GM18873 (cell line): ENCODE data around the gene ATOSA.

Experiments
- ATAC-seq: cut with Tn5 transposase; IDR thresholded peaks from one replicate; pipeline ENCODE4 v1.9.1; 2021; ENCODE audit warnings: mild to moderate bottlenecking, moderate library complexity, moderate number of reproducible peaks; ENCODE audit not compliant: unreplicated experiment, low FRiP score

ATOSA gene

GRCh38 chr15:52652984-52653383, 26.2 kb downstream of the ATOSA start:
- no peak for ATAC-seq

GRCh38 chr15:52652286-52652685, 26.9 kb downstream of the ATOSA start:
- ATAC-seq, result no peak

GRCh38 chr15:52651868-52652267, 27.3 kb downstream of the ATOSA start:
- ATAC-seq, result peak; percentile 93

- no peak for ATAC-seq
These were observed 28.1 kb downstream of the ATOSA start for GRCh38 chr15:52651114-52651513.

- no peak for ATAC-seq
These were observed 29.5 kb downstream of the ATOSA start for GRCh38 chr15:52649686-52650085.

- ATAC-seq, result no peak
These were observed 33.3 kb downstream of the ATOSA start for GRCh38 chr15:52645916-52646315.

GRCh38 chr15:52642386-52643361, 36.5 kb downstream of the ATOSA start:
- no peak for ATAC-seq

GRCh38 chr15:52636459-52636858, 42.7 kb downstream of the ATOSA start:
- ATAC-seq, result no peak

- no peak for ATAC-seq
These were observed 43.3 kb downstream of the ATOSA start for GRCh38 chr15:52635908-52636307.
